B cell (primary cell): ENCODE measurements around the gene CD44. TPM values are rescaled to one million over a fixed set of nuclear protein-coding genes. Genes with fewer than 3 reads are reported as not detected.

ENCODE experiments used
- ATAC-seq: fragments of 200-7000 bp; cut with Tn5 transposase; one replicate; pipeline ENCODE4 v1.10.0; 2021; ENCODE audit warnings: low read depth, mild to moderate bottlenecking, moderate number of reproducible peaks, moderate library complexity
- CTCF ChIA-PET: fragments of 350-600 bp; sonication (Branson Sonifier 250); formaldehyde crosslinking; loops from one replicate; lab custom pipeline; 2021; ENCODE audit warnings: antibody characterized with exemption, inconsistent platforms; lab: Charles Lee
- POLR2A ChIA-PET: fragments of 350-600 bp; sonication (Branson Sonifier 250); formaldehyde crosslinking; loops from one replicate; lab custom pipeline; 2021; ENCODE audit warnings: antibody characterized with exemption; lab: Charles Lee
- DNase-seq: peaks from one replicate; pipeline ENCODE4 v3.0.0; 2013
- H2AFZ ChIP-seq: 2 replicates; pipeline ENCODE4 v1.6.1; 2012; ENCODE audit warnings: mild to moderate bottlenecking, low read depth, low read length; ENCODE audit not compliant: insufficient read depth, poor library complexity, severe bottlenecking
- H3K27ac ChIP-seq, 2 donors: 1 replicate in 1 of 2; 2 replicates in 1 of 2; pipeline ENCODE4 v1.5.1; 2012 to 2013; ENCODE audit warnings: low read length in 2 of 2, mild to moderate bottlenecking in 2 of 2, moderate library complexity in 1 of 2
- H3K27me3 ChIP-seq, 4 experiments: fragments of 200-600 bp in 1 of 4; sonication (generic) in 1 of 4; replicated peaks in 1 of 4; 1 replicate in 2 of 4; 2 replicates in 2 of 4; pipeline versions ENCODE4 v1.6.1 to v1.7.0; 2013 to 2016; ENCODE audit warnings: low read length in 3 of 4, mild to moderate bottlenecking in 2 of 4, mixed read lengths in 1 of 4, moderate library complexity in 1 of 4; ENCODE audit not compliant: insufficient read depth in 4 of 4, control insufficient read depth in 3 of 4; ENCODE audit errors: control extremely low read depth in 1 of 4
- H3K36me3 ChIP-seq, 2 experiments: replicated peaks in 1 of 2; 1 replicate in 1 of 2; 2 replicates in 1 of 2; pipeline versions ENCODE4 v1.6.1 to v1.7.1; 2013; ENCODE audit warnings: low read length in 1 of 2; ENCODE audit not compliant: insufficient read depth in 2 of 2, control insufficient read depth in 1 of 2; ENCODE audit errors: control extremely low read depth in 1 of 2, extremely low read depth in 1 of 2
- H3K4me1 ChIP-seq, 2 donors: fragments of 200-600 bp in 1 of 2; sonication (generic) in 1 of 2; 1 replicate in 1 of 2; 2 replicates in 1 of 2; pipeline versions ENCODE4 v1.5.1 to v1.6.1; 2013 to 2017; ENCODE audit warnings: low read length in 2 of 2; ENCODE audit not compliant: control insufficient read depth in 2 of 2, insufficient read depth in 2 of 2
- H3K4me2 ChIP-seq: replicated peaks from 2 replicates; pipeline ENCODE3; 2012; ENCODE audit warnings: mild to moderate bottlenecking, low read depth, low read length; ENCODE audit not compliant: poor library complexity, severe bottlenecking
- H3K4me3 ChIP-seq, 5 experiments: fragments of 200-600 bp in 1 of 5; sonication (generic) in 1 of 5; 1 replicate in 3 of 5; 2 replicates in 2 of 5; pipeline versions ENCODE4 v1.5.1 to v1.7.0; 2011 to 2016; ENCODE audit warnings: low read length in 4 of 5, mild to moderate bottlenecking in 4 of 5, low read depth in 2 of 5, control low read depth in 1 of 5, moderate library complexity in 1 of 5; ENCODE audit not compliant: insufficient read depth in 1 of 5; ENCODE audit errors: control extremely low read depth in 1 of 5, extremely low read depth in 1 of 5
- H3K79me2 ChIP-seq: fragments of 200-600 bp; sonication (generic); one replicate; pipeline ENCODE4 v1.6.0; 2016; ENCODE audit warnings: low read length; ENCODE audit not compliant: control insufficient read depth, insufficient read depth
- H3K9ac ChIP-seq: fragments of 200-600 bp; sonication (generic); 2 replicates; pipeline ENCODE4 v1.6.1; 2017; ENCODE audit warnings: mild to moderate bottlenecking, low read length, moderate library complexity
- H3K9me3 ChIP-seq, 3 donors: one replicate each; pipeline versions ENCODE4 v1.6.1 to v1.7.1; 2013; ENCODE audit warnings: low read length in 2 of 3; ENCODE audit not compliant: control insufficient read depth in 2 of 3, insufficient read depth in 1 of 3; ENCODE audit errors: control extremely low read depth in 1 of 3
- H4K20me1 ChIP-seq: 2 replicates; pipeline ENCODE4 v1.6.0; 2012; ENCODE audit warnings: mild to moderate bottlenecking, low read length; ENCODE audit not compliant: insufficient read depth, control insufficient read depth, poor library complexity, severe bottlenecking
- H3K27ac Mint-ChIP-seq: one replicate; pipeline ENCODE4 v1.8.0; 2021; ENCODE audit warnings: mixed read lengths
- H3K27me3 Mint-ChIP-seq: one replicate; pipeline ENCODE4 v1.8.0; 2021; ENCODE audit warnings: mixed read lengths
- H3K4me1 Mint-ChIP-seq: one replicate; pipeline ENCODE4 v1.8.0; 2021; ENCODE audit warnings: mixed read lengths
- H3K4me3 Mint-ChIP-seq: one replicate; pipeline ENCODE4 v1.8.0; 2021; ENCODE audit warnings: mixed read lengths
- H3K9me3 Mint-ChIP-seq: one replicate; pipeline ENCODE4 v1.8.0; 2022; ENCODE audit warnings: mixed read lengths; ENCODE audit not compliant: insufficient read depth
- EZH2 ChIP-seq: IDR thresholded peaks from 2 replicates; pipeline ENCODE4 v1.6.1; 2012; ENCODE audit warnings: borderline replicate concordance, low read depth, mild to moderate bottlenecking, moderate library complexity, low read length; ENCODE audit not compliant: insufficient read depth, poor library complexity, severe bottlenecking
- WGBS: methylation state at CpG from one replicate; pipeline ENCODE4 v1.1.5; 2013; ENCODE audit warnings: missing lambda C conversion rate; ENCODE audit not compliant: insufficient coverage; 5-methylcytosine and 5-hydroxymethylcytosine counted together
- intact Hi-C: fragments of 100-400 bp; cut with micrococcal nuclease; formaldehyde crosslinking; loops from one replicate; pipeline ENCODE4 v1.10.0; 2022
- polyA plus RNA-seq: library from polyadenylated mRNA; depleted of rRNA; stranded (reverse); fragments of >200 nt; gene quantifications from 2 replicates; pipeline ENCODE4 v1.2.3, GENCODE V29; 2012
- total RNA-seq, 2 donors: library from RNA; stranded (reverse); fragments of 120-200 nt in 1 of 2; gene quantifications; 1 replicate in 1 of 2; 2 replicates in 1 of 2; pipeline versions ENCODE4 v1.2.3 to v1.2.4, GENCODE V29; 2013 to 2022
- TF ChIP-seq, protein P1 (sequence below): fragments of 200-600 bp; IDR thresholded peaks from one replicate; pipeline ENCODE4 v1.8.0; 2022; ENCODE audit warnings: antibody characterized with exemption, mild to moderate bottlenecking

CD44 gene
- total and polyA plus RNA-seq, 2 donors (not counting 1 experiment from before 2014, with no cell fraction given), result 261 to 896 TPM

DNA sequence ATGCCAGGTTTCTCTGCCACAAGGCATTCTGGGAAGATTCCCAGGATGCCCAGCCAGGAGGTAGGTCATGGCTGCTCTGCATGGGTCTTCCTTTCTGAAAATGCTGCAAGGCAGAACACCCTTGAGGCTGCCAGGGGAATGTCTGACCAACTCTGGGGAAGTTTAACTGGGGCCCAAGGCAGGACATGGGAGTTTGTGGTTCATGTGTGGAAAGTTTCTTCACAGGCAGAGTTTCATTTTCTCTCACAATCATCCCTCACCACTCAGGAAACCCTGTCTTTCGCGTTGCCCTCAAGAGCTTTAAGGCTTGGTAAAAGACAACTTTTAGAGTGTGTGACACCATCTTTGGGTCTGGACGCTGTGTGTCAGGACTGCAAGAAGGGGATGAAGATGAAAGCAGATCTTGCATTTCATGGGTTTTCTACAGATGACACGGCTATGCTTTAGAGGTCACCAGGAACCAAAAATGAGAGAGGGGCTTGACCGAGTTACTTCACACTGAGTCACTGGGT lies 133.5 kb downstream of the CD44 start:
- intact Hi-C loops, result no loop called here

More for the DNA sequence above, 133.5 kb downstream of the CD44 start:
- Histone ChIP-seq H3K27me3 (no peaks in the 10 kb centered on the region), H3K4me2 (peak overlapping the region; percentile 32), H3K9ac (peak overlapping the region; percentile 11), H3K79me2 (no peaks in the 10 kb centered on the region), H3K27ac (no peak overlapping the region), H3K9me3 (no peaks in the 10 kb centered on the region), H2AFZ (peak overlapping the region; percentile 20), H3K36me3 (no peaks in the 10 kb centered on the region), H3K4me3 (no peak overlapping the region), H3K4me1 (peaks cover 16 to 17% of the 10 kb centered on the region in 2 donors), H4K20me1 (no peaks in the 10 kb centered on the region)
- CTCF ChIA-PET, result interaction anchor here (1.3 kb wide), 1 partner anchor 32 kb away, joined by 4 read pairs; no protein-coding TSS in a partner anchor
- H3K9me3 Mint-ChIP-seq, result no peaks in the 10 kb centered on the region
- peak; percentile 31 for ATAC-seq
- 48% methylated on average over 3 of the region's 5 CpGs for WGBS
- peaks cover 29% of the 10 kb centered on the region for H3K4me1 Mint-ChIP-seq
- POLR2A ChIA-PET, result no interaction called here
- no peaks in the 10 kb centered on the region for H3K27me3 Mint-ChIP-seq
- H3K4me3 Mint-ChIP-seq, result peak overlapping the region; percentile 2
- peak overlapping the region; percentile 27 for H3K27ac Mint-ChIP-seq
- TF ChIP-seq EZH2, result no peak
- TF ChIP-seq, protein P1, sequence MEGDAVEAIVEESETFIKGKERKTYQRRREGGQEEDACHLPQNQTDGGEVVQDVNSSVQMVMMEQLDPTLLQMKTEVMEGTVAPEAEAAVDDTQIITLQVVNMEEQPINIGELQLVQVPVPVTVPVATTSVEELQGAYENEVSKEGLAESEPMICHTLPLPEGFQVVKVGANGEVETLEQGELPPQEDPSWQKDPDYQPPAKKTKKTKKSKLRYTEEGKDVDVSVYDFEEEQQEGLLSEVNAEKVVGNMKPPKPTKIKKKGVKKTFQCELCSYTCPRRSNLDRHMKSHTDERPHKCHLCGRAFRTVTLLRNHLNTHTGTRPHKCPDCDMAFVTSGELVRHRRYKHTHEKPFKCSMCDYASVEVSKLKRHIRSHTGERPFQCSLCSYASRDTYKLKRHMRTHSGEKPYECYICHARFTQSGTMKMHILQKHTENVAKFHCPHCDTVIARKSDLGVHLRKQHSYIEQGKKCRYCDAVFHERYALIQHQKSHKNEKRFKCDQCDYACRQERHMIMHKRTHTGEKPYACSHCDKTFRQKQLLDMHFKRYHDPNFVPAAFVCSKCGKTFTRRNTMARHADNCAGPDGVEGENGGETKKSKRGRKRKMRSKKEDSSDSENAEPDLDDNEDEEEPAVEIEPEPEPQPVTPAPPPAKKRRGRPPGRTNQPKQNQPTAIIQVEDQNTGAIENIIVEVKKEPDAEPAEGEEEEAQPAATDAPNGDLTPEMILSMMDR, result no peak
- no peak for DNase-seq
